GM23248 (cell line): Measurements from ENCODE around the gene EVC.

Source experiments
- EZH2 ChIP-seq: fragments of 200-600 bp; sonication (generic); IDR thresholded peaks from 2 replicates; pipeline ENCODE4 v1.6.1; 2018; ENCODE audit warnings: antibody characterized with exemption, mild to moderate bottlenecking; ENCODE audit not compliant: insufficient read depth, poor library complexity, severe bottlenecking
- EZH2phosphoT487 ChIP-seq: fragments of 200-600 bp; sonication (generic); IDR thresholded peaks from 2 replicates; pipeline ENCODE4 v1.6.1; 2018; ENCODE audit warnings: antibody characterized with exemption, moderate library complexity, mild to moderate bottlenecking, low read depth; ENCODE audit not compliant: insufficient read depth

GRCh38 chr4:5788144-5788543 is 77.1 kb downstream of the EVC start:
- TF ChIP-seq EZH2, result no peak
- TF ChIP-seq EZH2phosphoT487, result no peak
